Omental fat pad (tissue), 4 donors: ENCODE data around the gene TES. TPM values are rescaled to one million over a fixed set of nuclear protein-coding genes. Genes with fewer than 3 reads are reported as not detected.

Experiments used
- ATAC-seq: fragments of 150-250 bp; one replicate; pipeline ENCODE4 v1.9.1; 2016; ENCODE audit warnings: mild to moderate bottlenecking, moderate library complexity; ENCODE audit not compliant: low FRiP score
- DNase-seq: peaks from one replicate; pipeline ENCODE4 v3.0.0-alpha.2; 2019; ENCODE audit warnings: low spot score
- total RNA-seq, 4 donors: library from RNA; depleted of rRNA; stranded (reverse); fragments of >200 nt; gene quantifications; one replicate each; pipeline ENCODE4 v1.1.0, GENCODE V29; 2016
- TF ChIP-seq, protein P1 (sequence below), 3 donors: fragments of 450-650 bp; IDR thresholded peaks; one replicate each; pipeline ENCODE4 v1.5.1; 2016 to 2017; ENCODE audit warnings: antibody characterized with exemption in 3 of 3, mild to moderate bottlenecking in 3 of 3, moderate library complexity in 2 of 3

The TES gene
- total RNA-seq, 4 donors from 2014 or later, result 22.0 to 58.6 (median 35.8) TPM

DNA sequence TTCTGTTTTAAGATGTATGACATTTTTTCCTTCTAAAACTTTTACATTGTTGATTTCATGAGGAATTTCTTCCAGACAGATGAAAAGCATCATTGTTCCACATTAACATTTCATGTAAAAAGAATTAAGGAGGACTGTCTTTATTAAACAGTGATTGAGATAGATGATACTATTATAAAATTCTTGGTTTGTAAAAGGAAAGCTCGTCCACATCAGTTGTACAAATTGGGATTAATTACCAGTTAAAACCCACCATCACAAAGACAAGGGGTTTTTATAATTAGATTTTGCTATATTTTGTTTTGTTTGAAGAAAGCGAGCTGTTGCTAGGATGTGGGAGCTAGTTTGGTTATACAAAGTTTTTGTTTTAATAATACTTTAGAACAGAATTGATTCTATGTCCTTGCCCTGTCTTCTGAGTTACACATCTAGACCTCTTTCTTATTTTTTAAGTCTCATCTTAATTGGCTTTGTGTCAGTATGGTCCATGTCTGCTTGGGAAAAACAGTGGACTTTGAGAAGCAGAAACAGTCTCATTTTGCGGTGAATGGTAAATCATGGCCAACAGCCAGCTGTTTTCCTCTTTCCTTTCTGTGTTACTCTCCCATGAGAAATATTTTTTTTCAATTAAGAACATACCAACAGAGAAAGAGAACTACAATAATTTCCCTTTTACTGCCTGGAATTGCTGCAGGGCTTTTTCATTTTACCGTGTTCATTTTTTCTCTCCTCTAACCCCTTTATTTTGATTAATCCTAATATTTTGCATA is 3.2 kb downstream of the TES start:
- no peak for DNase-seq
- no peak for ATAC-seq
- TF ChIP-seq, protein P1, sequence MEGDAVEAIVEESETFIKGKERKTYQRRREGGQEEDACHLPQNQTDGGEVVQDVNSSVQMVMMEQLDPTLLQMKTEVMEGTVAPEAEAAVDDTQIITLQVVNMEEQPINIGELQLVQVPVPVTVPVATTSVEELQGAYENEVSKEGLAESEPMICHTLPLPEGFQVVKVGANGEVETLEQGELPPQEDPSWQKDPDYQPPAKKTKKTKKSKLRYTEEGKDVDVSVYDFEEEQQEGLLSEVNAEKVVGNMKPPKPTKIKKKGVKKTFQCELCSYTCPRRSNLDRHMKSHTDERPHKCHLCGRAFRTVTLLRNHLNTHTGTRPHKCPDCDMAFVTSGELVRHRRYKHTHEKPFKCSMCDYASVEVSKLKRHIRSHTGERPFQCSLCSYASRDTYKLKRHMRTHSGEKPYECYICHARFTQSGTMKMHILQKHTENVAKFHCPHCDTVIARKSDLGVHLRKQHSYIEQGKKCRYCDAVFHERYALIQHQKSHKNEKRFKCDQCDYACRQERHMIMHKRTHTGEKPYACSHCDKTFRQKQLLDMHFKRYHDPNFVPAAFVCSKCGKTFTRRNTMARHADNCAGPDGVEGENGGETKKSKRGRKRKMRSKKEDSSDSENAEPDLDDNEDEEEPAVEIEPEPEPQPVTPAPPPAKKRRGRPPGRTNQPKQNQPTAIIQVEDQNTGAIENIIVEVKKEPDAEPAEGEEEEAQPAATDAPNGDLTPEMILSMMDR (IDR thresholded peaks at IDR 0.05), result no peak

DNA sequence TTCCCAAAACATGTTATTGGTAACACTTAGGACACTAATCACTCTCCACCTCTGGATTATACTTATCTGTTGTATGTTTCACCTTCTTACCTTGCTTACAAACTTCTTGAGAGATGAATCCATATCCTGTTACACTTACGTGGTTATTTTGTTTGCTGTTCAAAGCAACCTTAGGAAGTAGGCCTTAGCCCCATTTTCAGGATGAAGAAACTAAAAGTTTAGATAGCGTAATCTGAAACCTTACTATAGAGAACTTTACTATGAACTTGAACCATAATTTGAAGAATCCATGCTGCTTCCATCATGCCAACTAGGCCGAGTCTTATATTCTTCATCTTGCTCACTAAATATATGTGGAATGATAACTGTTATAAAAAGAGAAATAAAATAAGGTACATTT is 4.6 kb downstream of the TES start:
- ATAC-seq (no peak), DNase-seq (no peak)
- TF ChIP-seq, protein P1 (IDR thresholded peaks at IDR 0.05), result no peak

DNA sequence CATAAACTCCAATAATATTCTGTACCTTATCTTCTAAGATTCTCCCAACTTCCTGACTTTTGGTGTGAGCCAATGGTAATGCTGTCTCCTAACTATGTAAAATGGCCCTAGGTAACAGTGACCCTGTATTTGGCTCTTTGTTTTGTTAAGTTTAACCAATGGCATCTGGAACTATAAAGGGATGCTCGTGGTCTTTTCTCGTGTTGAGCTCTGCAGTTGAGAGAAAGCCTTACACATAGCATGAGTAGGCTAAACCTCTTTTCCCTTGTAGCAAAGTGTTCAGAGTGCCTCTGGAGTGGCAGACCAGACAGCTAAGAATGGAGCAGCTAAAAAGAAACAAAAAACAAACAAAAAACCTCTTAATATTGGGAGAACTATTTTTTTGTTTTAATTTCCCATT is 5.2 kb downstream of the TES start:
- ATAC-seq, result no peak
- TF ChIP-seq, protein P1 (IDR thresholded peaks at IDR 0.05), result no peak
- DNase-seq, result no peak

DNA sequence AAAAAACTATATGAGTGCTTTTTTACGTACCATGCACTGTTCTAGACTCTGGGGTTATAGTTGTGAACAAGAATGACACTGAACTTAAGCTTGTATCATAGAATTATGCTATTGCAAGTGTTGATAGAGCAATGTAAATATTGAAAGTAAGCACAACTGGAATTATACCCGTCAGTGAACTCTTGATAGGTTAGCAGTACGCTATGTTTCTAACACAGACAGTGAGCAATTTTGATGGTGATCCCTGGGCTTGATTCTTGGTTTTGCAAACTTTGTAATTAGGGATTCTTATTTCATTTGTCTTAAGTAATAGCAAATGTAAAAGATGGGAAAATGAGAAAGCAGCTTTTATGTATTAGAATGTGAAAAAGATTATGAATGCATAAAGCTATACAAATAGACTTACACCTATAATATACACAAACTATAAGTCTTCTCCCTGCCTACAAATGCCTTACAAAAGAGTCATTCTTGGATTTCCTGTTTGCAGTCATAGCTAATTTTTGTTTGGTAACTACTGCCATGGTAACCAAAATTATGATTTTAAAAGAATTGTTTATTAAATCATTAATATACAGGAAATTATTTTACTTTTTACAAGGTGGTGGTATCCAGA is 6.7 kb downstream of the TES start:
- TF ChIP-seq, protein P1 (IDR thresholded peaks at IDR 0.05), result no peak
- ATAC-seq, result no peak
- no peak for DNase-seq

DNA sequence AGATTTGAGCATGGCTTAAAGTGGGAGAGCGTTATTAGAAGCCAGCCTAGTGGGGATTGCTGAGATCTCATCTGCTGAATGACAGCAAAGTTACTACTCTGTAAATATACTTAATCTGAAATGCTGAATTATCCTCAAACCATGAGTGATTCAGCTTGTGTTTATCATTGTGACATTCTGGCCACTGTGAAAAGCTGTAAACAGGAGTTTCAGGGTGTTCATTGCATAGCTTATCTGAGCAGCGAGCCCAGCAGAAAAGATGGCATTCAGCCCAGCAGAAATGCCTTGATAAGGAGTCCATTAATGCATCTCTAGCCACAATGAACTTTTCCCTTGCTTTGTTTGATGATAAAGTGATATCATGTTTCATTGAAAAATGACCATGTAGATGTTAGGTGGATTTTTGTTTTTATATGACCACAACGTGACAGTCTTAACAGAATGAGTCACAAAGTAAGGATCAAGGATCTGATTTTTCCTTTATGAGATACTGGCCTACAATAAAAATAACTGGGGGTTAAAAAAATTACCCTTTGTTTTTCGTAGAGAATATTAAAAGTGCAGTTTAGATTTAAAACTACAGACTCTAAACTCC is 7.8 kb downstream of the TES start:
- DNase-seq (no peak), ATAC-seq (no peak)
- TF ChIP-seq, protein P1 (IDR thresholded peaks at IDR 0.05), result no peak

DNA sequence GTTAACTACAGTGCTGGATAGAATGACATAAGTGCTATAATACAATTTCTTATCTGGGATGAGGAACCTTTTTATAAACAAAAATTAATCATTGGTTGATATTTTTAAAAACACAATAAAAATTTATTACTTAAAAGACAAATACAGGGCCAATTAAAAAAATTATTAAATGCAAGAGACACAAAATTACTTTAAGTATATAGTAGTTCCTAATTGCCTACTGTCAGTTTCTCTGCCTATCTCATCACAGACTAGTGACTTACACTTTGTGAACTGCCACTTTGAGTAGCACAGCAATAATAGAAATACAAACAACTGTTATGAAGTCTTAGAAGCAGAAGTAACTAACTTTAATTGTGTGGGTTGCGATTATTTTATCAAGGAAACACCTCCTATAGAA is 8.4 kb downstream of the TES start:
- TF ChIP-seq, protein P1 (IDR thresholded peaks at IDR 0.05), result no peak
- ATAC-seq (no peak), DNase-seq (no peak)
